ENCODE data around the gene DNAJC4. TPM values are rescaled to one million over a fixed set of nuclear protein-coding genes. Genes with fewer than 3 reads are reported as not detected.

Gene DNAJC4
- total and polyA plus RNA-seq, 9 of the 15 experiments (the other 6 are each of a cell fraction or from before 2014, with no cell fraction given), result 4.0 to 32.6 (median 19.9) TPM

DNA sequence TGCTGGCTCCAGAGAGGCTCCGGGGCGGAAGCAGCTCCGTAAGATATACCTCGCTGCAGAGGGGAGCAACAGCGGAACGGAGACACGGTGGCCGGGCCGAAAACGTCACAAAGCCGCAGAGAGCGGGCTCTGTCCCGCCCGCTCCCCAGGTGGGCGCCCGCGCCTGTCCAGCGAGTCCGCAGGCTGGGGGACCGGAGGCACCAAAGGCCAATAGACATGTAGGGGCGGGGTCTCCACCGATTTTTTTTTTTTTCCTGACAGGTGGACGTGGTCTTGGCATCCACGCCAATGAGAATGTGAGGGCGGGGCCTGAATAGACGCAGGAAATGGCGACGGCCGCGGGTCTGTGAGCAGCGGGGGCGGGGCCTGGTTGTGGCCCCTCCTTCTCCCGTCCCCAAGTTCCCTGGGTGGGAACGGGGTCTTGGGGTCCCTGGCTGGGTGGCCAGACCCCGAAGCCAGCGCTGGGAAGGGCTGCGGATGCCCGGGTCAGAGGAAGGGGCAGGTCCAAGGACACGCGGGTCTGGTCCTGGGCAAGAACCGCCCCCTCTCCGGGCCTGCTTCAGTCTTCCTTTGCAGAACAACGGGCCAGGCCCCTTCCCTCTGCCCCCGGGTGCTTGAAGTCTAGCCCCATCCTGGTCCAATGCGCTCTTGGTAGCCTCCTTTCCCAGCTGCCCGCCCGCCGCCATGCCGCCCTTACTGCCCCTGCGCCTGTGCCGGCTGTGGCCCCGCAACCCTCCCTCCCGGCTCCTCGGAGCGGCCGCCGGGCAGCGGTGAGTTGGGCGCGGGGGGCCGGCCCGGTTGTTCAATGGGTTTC is at the start of gene DNAJC4 (continued):
- TF ChIP-seq, protein P1, sequence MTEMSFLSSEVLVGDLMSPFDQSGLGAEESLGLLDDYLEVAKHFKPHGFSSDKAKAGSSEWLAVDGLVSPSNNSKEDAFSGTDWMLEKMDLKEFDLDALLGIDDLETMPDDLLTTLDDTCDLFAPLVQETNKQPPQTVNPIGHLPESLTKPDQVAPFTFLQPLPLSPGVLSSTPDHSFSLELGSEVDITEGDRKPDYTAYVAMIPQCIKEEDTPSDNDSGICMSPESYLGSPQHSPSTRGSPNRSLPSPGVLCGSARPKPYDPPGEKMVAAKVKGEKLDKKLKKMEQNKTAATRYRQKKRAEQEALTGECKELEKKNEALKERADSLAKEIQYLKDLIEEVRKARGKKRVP (CRISPR knock-in tag; IDR thresholded peaks at IDR 0.05), result no peak
- peak; percentile 50 for TF ChIP-seq GABPA (tag; conservative IDR thresholded peaks at IDR 0.05; ENCODE audit: low read depth)
- no peak for TF ChIP-seq MEF2D (tag; conservative IDR thresholded peaks at IDR 0.05; ENCODE audit: low read depth)
- no peak for TF ChIP-seq PTBP1 (IDR thresholded peaks at IDR 0.05; ENCODE audit: low read depth, low read length)
- TF ChIP-seq, protein P2, sequence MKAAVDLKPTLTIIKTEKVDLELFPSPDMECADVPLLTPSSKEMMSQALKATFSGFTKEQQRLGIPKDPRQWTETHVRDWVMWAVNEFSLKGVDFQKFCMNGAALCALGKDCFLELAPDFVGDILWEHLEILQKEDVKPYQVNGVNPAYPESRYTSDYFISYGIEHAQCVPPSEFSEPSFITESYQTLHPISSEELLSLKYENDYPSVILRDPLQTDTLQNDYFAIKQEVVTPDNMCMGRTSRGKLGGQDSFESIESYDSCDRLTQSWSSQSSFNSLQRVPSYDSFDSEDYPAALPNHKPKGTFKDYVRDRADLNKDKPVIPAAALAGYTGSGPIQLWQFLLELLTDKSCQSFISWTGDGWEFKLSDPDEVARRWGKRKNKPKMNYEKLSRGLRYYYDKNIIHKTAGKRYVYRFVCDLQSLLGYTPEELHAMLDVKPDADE (conservative IDR thresholded peaks at IDR 0.05; ENCODE audit: control insufficient read depth, low read depth, low read length), result 0 out of 2 replicates have a peak, but pooled peaks have one; percentile 22
- no peak for TF ChIP-seq IFI16 (CRISPR knock-in tag; IDR thresholded peaks at IDR 0.05)
- TF ChIP-seq ZNF75A (CRISPR knock-in tag; IDR thresholded peaks at IDR 0.05), result no peak
- no peak for TF ChIP-seq RBM39 (optimal IDR thresholded peaks at IDR 0.05; ENCODE audit: low read depth, low read length)
- no peak for TF ChIP-seq SRSF9 (IDR thresholded peaks at IDR 0.05; ENCODE audit: borderline replicate concordance, low read depth, low read length)
- TF ChIP-seq, protein P3, sequence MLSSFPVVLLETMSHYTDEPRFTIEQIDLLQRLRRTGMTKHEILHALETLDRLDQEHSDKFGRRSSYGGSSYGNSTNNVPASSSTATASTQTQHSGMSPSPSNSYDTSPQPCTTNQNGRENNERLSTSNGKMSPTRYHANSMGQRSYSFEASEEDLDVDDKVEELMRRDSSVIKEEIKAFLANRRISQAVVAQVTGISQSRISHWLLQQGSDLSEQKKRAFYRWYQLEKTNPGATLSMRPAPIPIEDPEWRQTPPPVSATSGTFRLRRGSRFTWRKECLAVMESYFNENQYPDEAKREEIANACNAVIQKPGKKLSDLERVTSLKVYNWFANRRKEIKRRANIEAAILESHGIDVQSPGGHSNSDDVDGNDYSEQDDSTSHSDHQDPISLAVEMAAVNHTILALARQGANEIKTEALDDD (IDR thresholded peaks at IDR 0.05), result no peak
- TF ChIP-seq DNMT1 (IDR thresholded peaks at IDR 0.05), result no peak
- 0 out of 2 replicates have a peak, but pooled peaks have one; percentile 46 for TF ChIP-seq KLF13 (tag; IDR thresholded peaks at IDR 0.05; ENCODE audit: borderline replicate concordance, low read depth)
- no peak for TF ChIP-seq ZNF668 (CRISPR knock-in tag; IDR thresholded peaks at IDR 0.05)
- peak; percentile 74 for TF ChIP-seq EGR1 (conservative IDR thresholded peaks at IDR 0.05)
- TF ChIP-seq, protein P4, sequence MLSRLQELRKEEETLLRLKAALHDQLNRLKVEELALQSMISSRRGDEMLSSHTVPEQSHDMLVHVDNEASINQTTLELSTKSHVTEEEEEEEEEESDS (CRISPR knock-in tag; IDR thresholded peaks at IDR 0.05), result no peak
- no peak for TF ChIP-seq ZNF583 (CRISPR knock-in tag; IDR thresholded peaks at IDR 0.05)
- no peak for TF ChIP-seq ETV6 (IDR thresholded peaks at IDR 0.05; ENCODE audit: borderline replicate concordance in 1 of 2, low read depth in 2 of 2, low read length in 1 of 2)
- TF ChIP-seq ETV6 (CRISPR knock-in tag; IDR thresholded peaks at IDR 0.05; ENCODE audit: borderline replicate concordance), result no peak
- no peak for TF ChIP-seq GTF2A2 (tag; IDR thresholded peaks at IDR 0.05)
- TF ChIP-seq RAD21 (CRISPR knock-in tag; conservative IDR thresholded peaks at IDR 0.05 in 1 of 2, IDR thresholded peaks at IDR 0.05 in 1 of 2), result no peak; a peak in 1 of 4 replicates
- no peak for TF ChIP-seq ZNF408 (CRISPR knock-in tag; IDR thresholded peaks at IDR 0.05; ENCODE audit: low read depth)
- TF ChIP-seq, protein P5, sequence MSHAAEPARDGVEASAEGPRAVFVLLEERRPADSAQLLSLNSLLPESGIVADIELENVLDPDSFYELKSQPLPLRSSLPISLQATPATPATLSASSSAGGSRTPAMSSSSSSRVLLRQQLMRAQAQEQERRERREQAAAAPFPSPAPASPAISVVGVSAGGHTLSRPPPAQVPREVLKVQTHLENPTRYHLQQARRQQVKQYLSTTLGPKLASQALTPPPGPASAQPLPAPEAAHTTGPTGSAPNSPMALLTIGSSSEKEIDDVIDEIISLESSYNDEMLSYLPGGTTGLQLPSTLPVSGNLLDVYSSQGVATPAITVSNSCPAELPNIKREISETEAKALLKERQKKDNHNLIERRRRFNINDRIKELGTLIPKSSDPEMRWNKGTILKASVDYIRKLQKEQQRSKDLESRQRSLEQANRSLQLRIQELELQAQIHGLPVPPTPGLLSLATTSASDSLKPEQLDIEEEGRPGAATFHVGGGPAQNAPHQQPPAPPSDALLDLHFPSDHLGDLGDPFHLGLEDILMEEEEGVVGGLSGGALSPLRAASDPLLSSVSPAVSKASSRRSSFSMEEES (CRISPR knock-in tag; IDR thresholded peaks at IDR 0.05), result no peak
- TF ChIP-seq ZNF695 (CRISPR knock-in tag; IDR thresholded peaks at IDR 0.05), result no peak
- TF ChIP-seq COPS2 (conservative IDR thresholded peaks at IDR 0.05), result no peak
